HUDEP-2 (cell line): ENCODE measurements around the gene STPG4.

Source experiments
- DNase-seq, 76 experiments: peaks; one replicate each; lab custom pipeline; 2025; ENCODE audit not compliant: unreplicated experiment in 76 of 76; lab: John Stamatoyannopoulos, UW

STPG4 gene

GRCh38 chr2:47039913-47040562 is 115.1 kb downstream of the STPG4 start:
- no peak for DNase-seq

GRCh38 chr2:47039489-47039870 is 115.6 kb downstream of the STPG4 start:
- DNase-seq, result no peak

DNA sequence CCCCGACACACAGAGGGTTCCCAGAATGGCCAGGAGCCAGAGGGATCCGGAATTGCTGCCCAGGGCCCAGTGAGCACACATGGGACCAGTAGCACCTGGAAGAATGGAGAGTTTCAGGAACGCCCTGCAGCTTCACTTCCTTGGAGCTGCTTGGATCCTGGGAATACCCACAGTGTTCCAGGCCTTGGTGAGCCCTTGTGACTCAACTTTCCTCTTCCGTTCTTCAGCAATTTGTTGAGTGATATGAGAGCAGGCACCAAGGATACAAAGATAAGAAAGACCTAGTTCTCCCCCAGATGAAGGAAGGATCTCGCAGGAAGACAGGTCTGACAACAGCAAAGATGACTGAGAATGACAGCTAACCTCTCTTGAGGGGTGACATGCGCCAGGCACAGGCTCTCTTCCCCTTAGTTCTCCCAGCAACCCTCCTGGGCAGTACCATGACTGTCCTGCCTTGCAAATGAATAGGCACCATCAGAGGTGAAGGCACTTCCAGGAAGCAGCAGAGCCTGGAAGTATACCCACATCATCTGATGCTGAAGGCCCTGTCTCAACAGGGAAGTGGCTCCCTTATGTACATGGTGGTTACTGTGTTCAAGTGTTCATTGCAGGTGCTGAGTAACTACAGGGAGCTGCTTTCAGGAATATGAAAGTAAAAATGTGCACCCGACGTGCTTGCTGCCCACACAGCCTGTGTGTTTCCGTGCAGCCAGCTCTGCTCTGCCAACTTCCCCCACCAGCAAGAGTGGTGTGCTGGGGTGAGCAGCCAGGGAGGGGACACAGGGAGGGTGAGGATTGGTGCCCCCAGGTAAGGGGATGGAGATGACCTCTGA is 116.2 kb downstream of the STPG4 start:
- no peak for DNase-seq

DNA sequence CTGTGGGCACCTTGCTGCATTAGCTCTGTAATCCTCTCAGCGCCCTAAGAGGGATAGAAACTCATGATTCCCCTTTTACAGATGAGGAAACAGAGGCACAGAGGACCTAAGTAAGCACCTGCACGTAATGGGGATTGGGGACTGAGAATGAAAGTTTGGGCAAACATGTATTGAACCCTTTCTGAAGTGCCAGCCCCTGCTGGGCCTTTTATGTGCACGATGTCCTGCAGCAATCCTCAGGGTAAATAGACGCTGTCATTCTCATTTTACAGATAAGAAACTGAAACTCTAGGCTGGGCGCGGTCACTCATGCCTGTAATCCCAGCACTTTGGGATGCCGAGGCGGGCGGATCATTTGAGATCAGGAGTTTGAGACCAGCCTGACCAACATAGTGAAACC is 117.4 kb downstream of the STPG4 start:
- no peak for DNase-seq
